Measurements from ENCODE around the gene ZNRF1.
"Not testable (repeated sequence)": the region's sequence is repeated elsewhere in the genome, so short reads cannot be mapped to it uniquely, and the experiment has no call there.

DNA sequence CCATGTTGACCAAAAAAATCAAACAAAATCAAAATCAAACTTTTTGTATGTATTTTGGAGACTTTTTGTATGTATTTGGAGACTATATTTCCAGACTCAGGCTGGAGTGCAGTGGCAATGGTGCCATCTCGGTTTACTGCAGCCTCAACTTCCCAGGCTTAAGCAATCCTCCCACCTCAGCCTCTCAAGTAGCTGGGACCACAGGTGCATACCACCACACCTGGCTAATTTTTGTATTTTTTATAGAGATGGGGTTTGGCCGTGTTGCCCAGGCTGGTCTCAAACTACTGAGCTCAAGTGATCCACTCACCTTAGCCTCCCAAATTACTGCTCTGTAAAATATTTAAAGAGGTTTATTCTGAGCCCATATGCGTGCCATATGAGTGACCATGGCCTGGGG lies 9.0 kb upstream of the ZNRF1 start:
- TF ChIP-seq, protein P1, sequence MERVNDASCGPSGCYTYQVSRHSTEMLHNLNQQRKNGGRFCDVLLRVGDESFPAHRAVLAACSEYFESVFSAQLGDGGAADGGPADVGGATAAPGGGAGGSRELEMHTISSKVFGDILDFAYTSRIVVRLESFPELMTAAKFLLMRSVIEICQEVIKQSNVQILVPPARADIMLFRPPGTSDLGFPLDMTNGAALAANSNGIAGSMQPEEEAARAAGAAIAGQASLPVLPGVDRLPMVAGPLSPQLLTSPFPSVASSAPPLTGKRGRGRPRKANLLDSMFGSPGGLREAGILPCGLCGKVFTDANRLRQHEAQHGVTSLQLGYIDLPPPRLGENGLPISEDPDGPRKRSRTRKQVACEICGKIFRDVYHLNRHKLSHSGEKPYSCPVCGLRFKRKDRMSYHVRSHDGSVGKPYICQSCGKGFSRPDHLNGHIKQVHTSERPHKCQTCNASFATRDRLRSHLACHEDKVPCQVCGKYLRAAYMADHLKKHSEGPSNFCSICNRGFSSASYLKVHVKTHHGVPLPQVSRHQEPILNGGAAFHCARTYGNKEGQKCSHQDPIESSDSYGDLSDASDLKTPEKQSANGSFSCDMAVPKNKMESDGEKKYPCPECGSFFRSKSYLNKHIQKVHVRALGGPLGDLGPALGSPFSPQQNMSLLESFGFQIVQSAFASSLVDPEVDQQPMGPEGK (CRISPR knock-in tag; IDR thresholded peaks at IDR 0.05; ENCODE audit: borderline replicate concordance) = not testable (repeated sequence)
- not testable (repeated sequence) for TF ChIP-seq ZC3H10 (CRISPR knock-in tag; IDR thresholded peaks at IDR 0.05); GLIS3 (CRISPR knock-in tag; IDR thresholded peaks at IDR 0.05); ARNTL (CRISPR knock-in tag; IDR thresholded peaks at IDR 0.05; ENCODE audit: borderline replicate concordance, low read depth); RARB (CRISPR knock-in tag; IDR thresholded peaks at IDR 0.05); ZFP3 (CRISPR knock-in tag; IDR thresholded peaks at IDR 0.05)
- TF ChIP-seq, protein P2, sequence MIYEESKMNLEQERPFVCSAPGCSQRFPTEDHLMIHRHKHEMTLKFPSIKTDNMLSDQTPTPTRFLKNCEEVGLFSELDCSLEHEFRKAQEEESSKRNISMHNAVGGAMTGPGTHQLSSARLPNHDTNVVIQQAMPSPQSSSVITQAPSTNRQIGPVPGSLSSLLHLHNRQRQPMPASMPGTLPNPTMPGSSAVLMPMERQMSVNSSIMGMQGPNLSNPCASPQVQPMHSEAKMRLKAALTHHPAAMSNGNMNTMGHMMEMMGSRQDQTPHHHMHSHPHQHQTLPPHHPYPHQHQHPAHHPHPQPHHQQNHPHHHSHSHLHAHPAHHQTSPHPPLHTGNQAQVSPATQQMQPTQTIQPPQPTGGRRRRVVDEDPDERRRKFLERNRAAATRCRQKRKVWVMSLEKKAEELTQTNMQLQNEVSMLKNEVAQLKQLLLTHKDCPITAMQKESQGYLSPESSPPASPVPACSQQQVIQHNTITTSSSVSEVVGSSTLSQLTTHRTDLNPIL (CRISPR knock-in tag; IDR thresholded peaks at IDR 0.05; ENCODE audit: low read depth) = not testable (repeated sequence)

All from SK-N-SH treated with all-trans-retinoic acid at 6 μM for 48 hours (cell line).